ENCODE data around the gene TNFRSF25. TPM values are rescaled to one million over a fixed set of nuclear protein-coding genes. Genes with fewer than 3 reads are reported as not detected.

The TNFRSF25 gene
- total RNA-seq, 6 experiments from 2014 or later: 1.8 to 3.2 (median 2.7) TPM

DNA sequence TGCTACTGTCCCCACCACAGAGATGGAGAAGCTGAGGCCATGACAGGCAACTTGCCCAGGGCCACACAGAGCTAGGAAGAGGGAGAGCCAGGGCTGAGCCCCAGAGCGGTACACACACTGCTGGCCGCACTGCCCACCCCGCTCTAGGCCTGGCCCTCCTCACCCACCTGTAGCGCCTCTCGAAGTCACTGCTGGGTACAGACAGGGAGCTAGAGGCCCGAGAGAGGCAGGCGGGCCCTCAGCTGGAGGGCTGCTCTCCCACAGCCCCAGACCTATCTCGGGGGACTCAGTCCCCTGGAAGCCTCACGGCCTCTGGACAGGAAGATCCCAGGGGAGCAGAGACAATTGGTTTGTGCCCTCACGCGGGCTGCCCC is 42.8 kb upstream of the TNFRSF25 start:
- Mint-ChIP-seq H3K4me1 (ENCODE audit: low read depth) (no peaks in the 10 kb centered on the region), H3K27ac (no peak overlapping the region), H3K36me3 (ENCODE audit: low read depth) (no peaks in the 10 kb centered on the region), H3K4me3 (no peak overlapping the region), H3K9me3 (no peaks in the 10 kb centered on the region), H3K27me3 (ENCODE audit: insufficient read depth) (peaks cover 6% of the 10 kb centered on the region; the same call in 1 of the 2 replicates)
- DNase-seq: no peak
- TF ChIP-seq, protein P1, sequence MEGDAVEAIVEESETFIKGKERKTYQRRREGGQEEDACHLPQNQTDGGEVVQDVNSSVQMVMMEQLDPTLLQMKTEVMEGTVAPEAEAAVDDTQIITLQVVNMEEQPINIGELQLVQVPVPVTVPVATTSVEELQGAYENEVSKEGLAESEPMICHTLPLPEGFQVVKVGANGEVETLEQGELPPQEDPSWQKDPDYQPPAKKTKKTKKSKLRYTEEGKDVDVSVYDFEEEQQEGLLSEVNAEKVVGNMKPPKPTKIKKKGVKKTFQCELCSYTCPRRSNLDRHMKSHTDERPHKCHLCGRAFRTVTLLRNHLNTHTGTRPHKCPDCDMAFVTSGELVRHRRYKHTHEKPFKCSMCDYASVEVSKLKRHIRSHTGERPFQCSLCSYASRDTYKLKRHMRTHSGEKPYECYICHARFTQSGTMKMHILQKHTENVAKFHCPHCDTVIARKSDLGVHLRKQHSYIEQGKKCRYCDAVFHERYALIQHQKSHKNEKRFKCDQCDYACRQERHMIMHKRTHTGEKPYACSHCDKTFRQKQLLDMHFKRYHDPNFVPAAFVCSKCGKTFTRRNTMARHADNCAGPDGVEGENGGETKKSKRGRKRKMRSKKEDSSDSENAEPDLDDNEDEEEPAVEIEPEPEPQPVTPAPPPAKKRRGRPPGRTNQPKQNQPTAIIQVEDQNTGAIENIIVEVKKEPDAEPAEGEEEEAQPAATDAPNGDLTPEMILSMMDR (IDR thresholded peaks at IDR 0.05): no peak

DNA sequence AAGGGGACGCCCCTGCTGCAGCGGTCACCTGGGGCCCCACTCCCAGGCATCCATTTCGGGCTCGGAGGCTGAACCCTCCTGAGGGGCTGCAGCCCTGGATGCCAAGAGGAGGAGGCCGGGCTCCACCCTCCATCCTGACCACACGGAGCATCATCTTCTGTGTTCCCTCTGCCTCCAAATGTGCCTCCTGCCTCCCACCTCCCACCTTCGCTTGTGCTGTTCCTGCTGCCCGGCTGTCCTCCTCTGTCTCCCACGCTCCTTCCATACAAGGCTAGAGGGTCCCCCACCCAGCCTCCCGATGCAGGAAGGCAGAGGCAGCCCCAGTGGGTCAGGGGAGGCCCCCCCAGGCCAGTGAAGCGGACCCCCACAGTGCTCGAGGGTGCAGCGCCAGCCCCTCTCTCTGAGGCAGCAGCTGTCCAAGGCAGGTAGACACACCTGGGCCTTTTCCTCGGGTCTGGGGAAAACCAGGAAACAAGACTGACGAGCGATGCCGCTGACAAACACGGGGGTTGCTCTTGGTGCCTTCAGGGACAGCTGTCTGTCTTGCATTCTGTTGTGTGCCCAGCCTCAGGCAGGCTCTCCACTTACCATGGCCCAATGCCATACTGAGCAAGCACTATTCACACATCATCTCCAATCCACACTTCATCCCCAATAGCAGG is 42.3 kb upstream of the TNFRSF25 start:
- no peak for DNase-seq

DNA sequence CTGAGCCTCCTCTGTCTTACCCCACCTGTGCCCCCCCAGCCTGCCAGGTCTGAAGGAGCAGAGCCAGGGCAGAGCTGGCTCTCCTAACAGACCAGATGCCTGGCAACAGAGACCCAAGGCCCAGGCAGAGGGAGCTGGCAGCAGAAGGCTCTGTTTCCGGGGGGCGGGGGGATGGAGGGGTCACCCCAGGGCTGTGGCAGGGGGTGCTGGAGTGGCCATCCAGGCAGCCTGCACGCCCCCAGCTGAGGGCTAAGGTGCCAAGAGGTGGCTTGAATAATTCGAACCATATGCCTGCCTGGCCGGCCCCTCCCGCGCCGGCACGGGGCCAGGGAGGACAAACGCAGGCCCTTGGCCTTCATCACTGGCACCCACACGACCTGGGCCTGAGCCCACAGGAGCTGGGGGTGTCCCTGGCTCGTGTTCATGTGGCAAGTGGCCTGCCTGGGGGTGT is 41.5 kb upstream of the TNFRSF25 start:
- TF ChIP-seq, protein P1 (IDR thresholded peaks at IDR 0.05): no peak
- Mint-ChIP-seq H3K4me3 (no peak overlapping the region), H3K27ac (no peak overlapping the region), H3K4me1 (ENCODE audit: low read depth) (no peaks in the 10 kb centered on the region), H3K27me3 (ENCODE audit: insufficient read depth) (peaks cover 6% of the 10 kb centered on the region; the same call in 1 of the 2 replicates), H3K9me3 (no peaks in the 10 kb centered on the region), H3K36me3 (ENCODE audit: low read depth) (no peaks in the 10 kb centered on the region)
- no peak for DNase-seq

More for the DNA sequence above, 42.3 kb upstream of the TNFRSF25 start:
- H3K27ac Mint-ChIP-seq: no peak overlapping the region
- H3K9me3 Mint-ChIP-seq: no peaks in the 10 kb centered on the region
- no peak overlapping the region for H3K4me3 Mint-ChIP-seq
- H3K36me3 Mint-ChIP-seq (ENCODE audit: low read depth): no peaks in the 10 kb centered on the region
- no peaks in the 10 kb centered on the region for H3K4me1 Mint-ChIP-seq (ENCODE audit: low read depth)
- peaks cover 6% of the 10 kb centered on the region; the same call in 1 of the 2 replicates for H3K27me3 Mint-ChIP-seq (ENCODE audit: insufficient read depth)
- TF ChIP-seq, protein P1 (IDR thresholded peaks at IDR 0.05): no peak

DNA sequence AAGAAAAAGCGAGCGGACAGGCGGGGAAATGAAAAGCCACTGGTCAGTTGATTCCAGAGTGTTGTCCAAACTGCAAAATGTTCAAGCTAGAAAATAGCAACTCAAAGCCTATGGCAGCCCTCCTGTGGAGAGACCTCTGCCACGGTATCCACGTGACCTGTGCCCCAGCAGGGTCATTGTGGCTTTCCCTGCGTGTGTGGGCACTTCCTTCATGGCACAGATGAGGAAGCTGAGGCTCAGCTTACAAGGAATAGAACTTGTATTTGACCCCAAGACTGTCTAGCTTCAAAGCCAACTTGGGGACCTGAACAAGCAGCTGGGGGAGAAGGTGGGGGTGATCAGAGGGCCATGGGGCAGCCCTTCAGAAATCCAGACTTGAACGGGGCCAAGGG is 41.1 kb upstream of the TNFRSF25 start:
- no peak overlapping the region for H3K4me3 Mint-ChIP-seq
- H3K36me3 Mint-ChIP-seq (ENCODE audit: low read depth): no peaks in the 10 kb centered on the region
- TF ChIP-seq, protein P1 (IDR thresholded peaks at IDR 0.05): no peak
- no peaks in the 10 kb centered on the region for H3K9me3 Mint-ChIP-seq
- H3K27me3 Mint-ChIP-seq (ENCODE audit: insufficient read depth): peaks cover 6% of the 10 kb centered on the region; the same call in 1 of the 2 replicates
- no peak for DNase-seq
- H3K27ac Mint-ChIP-seq: no peak overlapping the region
- no peaks in the 10 kb centered on the region for H3K4me1 Mint-ChIP-seq (ENCODE audit: low read depth)

DNA sequence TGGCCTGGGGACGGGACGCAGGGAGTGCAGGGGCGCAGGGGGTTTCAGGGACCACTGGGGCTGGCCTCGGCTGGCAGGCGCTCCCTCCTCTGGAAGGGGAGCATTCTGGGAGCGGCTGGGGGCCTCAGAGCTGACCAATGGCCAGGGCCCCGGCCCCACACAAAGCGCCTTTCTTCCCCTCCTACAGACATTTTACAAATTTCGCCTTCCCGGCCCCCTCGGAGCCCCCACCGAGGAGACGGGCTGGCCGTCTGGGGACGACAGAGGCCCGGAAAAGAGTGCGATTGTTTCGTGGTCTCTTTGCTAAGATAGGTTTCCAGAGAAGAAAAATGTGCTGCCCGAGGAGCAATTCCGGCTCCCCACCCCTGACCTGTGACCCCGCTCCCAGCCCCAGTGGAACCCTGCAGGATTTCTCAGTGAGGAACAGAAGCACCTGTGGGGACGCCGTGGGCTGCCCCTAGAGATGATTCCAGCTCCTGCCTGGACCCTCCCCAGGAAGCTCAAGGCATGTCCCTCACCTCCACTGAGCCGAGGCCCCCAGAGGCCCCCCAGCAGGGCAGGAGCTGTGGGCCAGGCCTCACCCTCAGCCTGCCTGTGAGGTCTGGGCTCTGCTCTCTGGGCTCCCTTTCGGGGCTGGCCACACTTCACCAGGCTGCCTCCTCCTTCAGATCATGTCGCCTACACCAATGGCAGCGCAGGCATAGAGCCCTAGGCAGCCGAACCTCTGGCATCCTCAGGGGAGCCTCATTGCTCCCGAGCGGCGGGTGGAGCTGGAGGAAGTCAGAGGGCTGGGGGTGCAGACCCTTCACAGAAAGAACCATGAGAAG is 40.5 kb upstream of the TNFRSF25 start:
- Mint-ChIP-seq H3K4me3 (no peak overlapping the region), H3K27me3 (ENCODE audit: insufficient read depth) (peaks cover 6% of the 10 kb centered on the region; the same call in 1 of the 2 replicates), H3K27ac (no peak overlapping the region), H3K9me3 (no peaks in the 10 kb centered on the region), H3K36me3 (ENCODE audit: low read depth) (no peaks in the 10 kb centered on the region), H3K4me1 (ENCODE audit: low read depth) (no peaks in the 10 kb centered on the region)
- DNase-seq: no peak
- TF ChIP-seq, protein P1 (IDR thresholded peaks at IDR 0.05): no peak

Data from HFFc6 (cell line).